Nephron progenitor cell (in vitro differentiated cells): ENCODE results near the gene PRICKLE1.

Experiments
- DNase-seq: peaks from one replicate; pipeline ENCODE4 v3.0.0; 2021
- H3K27ac Mint-ChIP-seq: 2 replicates; pipeline ENCODE4 v1.8.0; 2021; ENCODE audit warnings: mild to moderate bottlenecking, moderate library complexity, mixed read lengths
- H3K27me3 Mint-ChIP-seq: 2 replicates; pipeline ENCODE4 v1.8.0; 2021; ENCODE audit warnings: mild to moderate bottlenecking, low read depth, mixed read lengths; ENCODE audit not compliant: poor library complexity
- H3K36me3 Mint-ChIP-seq: 2 replicates; pipeline ENCODE4 v1.8.0; 2021; ENCODE audit warnings: low read depth, mixed read lengths
- H3K4me1 Mint-ChIP-seq: 2 replicates; pipeline ENCODE4 v1.8.0; 2021; ENCODE audit warnings: mixed read lengths
- H3K4me3 Mint-ChIP-seq: 2 replicates; pipeline ENCODE4 v1.8.0; 2021; ENCODE audit warnings: mild to moderate bottlenecking, moderate library complexity, mixed read lengths
- H3K9me3 Mint-ChIP-seq: 2 replicates; pipeline ENCODE4 v1.8.0; 2021; ENCODE audit warnings: mild to moderate bottlenecking, moderate library complexity, mixed read lengths
- TF ChIP-seq, protein P1 (sequence below): fragments of 200-600 bp; sonication (generic); IDR thresholded peaks from 2 replicates; pipeline ENCODE4 v1.5.0; 2021; ENCODE audit warnings: antibody characterized with exemption

Gene PRICKLE1

DNA sequence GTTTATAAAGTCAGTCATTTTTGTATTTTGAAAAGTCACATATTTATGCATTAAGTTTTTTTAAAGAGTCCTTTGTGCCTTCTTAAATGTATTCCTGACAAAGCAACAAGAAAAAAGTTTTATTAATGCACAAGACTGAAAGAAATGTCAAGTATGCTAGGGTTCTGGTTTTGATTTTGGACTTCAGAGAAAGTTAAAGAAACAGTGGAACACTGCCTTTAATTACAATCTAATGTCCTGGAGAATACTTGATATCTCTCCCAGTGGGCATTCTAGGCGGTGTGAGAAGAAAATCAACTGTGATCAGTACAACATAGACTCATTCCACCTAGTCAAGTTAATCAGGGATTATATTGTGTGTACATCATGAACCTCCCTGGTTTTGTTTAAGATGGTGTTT, 49.9 kb downstream of the PRICKLE1 start:
- H3K27ac Mint-ChIP-seq, result no peak overlapping the region
- H3K4me1 Mint-ChIP-seq, result no peaks in the 10 kb centered on the region
- no peak for DNase-seq
- H3K4me3 Mint-ChIP-seq, result no peak overlapping the region
- no peaks in the 10 kb centered on the region for H3K27me3 Mint-ChIP-seq
- H3K9me3 Mint-ChIP-seq, result no peaks in the 10 kb centered on the region
- TF ChIP-seq, protein P1, sequence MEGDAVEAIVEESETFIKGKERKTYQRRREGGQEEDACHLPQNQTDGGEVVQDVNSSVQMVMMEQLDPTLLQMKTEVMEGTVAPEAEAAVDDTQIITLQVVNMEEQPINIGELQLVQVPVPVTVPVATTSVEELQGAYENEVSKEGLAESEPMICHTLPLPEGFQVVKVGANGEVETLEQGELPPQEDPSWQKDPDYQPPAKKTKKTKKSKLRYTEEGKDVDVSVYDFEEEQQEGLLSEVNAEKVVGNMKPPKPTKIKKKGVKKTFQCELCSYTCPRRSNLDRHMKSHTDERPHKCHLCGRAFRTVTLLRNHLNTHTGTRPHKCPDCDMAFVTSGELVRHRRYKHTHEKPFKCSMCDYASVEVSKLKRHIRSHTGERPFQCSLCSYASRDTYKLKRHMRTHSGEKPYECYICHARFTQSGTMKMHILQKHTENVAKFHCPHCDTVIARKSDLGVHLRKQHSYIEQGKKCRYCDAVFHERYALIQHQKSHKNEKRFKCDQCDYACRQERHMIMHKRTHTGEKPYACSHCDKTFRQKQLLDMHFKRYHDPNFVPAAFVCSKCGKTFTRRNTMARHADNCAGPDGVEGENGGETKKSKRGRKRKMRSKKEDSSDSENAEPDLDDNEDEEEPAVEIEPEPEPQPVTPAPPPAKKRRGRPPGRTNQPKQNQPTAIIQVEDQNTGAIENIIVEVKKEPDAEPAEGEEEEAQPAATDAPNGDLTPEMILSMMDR, result no peak
- peaks cover 16% of the 10 kb centered on the region for H3K36me3 Mint-ChIP-seq

- Mint-ChIP-seq H3K27ac (no peak overlapping the region), H3K4me3 (no peak overlapping the region), H3K9me3 (no peaks in the 10 kb centered on the region), H3K36me3 (peaks cover 14% of the 10 kb centered on the region), H3K4me1 (no peaks in the 10 kb centered on the region), H3K27me3 (no peaks in the 10 kb centered on the region)
- DNase-seq, result no peak
- TF ChIP-seq, protein P1, result no peak
These were observed 51.3 kb downstream of the PRICKLE1 start for GRCh38 chr12:42538203-42538602.

DNA sequence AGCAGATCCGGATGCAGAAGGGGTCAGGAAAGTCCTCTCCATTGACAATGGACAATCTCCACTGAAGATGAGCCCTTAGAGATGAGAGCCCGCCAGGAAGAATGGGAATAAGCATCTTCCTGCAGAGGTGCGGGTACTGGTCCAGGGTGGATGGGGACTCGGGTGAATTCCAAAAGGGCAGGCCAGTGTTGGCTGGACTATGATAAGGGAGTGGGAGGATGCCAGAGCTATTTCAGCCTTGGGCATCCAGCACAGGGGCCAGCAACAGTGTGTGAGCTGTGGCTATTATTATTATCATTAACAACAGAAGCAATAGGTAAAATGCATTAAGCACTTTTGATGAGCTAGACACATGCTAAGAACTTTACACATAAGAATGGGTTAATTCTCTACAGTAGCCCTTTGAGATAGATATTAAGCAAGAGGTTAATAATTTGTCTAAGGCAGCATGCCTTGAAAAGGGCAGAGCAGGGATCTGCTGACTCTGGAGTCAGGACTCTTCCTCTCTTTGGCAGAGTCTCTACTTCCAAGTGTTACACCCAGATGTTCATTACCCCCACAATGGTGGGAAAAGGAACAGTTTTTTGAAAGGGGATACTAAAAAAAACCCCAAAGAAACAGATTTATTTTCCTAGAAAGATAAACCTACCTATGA, 55.2 kb downstream of the PRICKLE1 start:
- H3K27me3 Mint-ChIP-seq, result no peaks in the 10 kb centered on the region
- peaks cover 16% of the 10 kb centered on the region for H3K36me3 Mint-ChIP-seq
- TF ChIP-seq, protein P1, result no peak
- H3K4me1 Mint-ChIP-seq, result no peaks in the 10 kb centered on the region
- no peaks in the 10 kb centered on the region for H3K9me3 Mint-ChIP-seq
- H3K4me3 Mint-ChIP-seq, result no peak overlapping the region
- DNase-seq, result no peak
- peak overlapping the region; percentile 1 for H3K27ac Mint-ChIP-seq

GRCh38 chr12:42530284-42530683, 59.3 kb downstream of the PRICKLE1 start:
- no peak for DNase-seq
- Mint-ChIP-seq H3K27me3 (no peaks in the 10 kb centered on the region), H3K27ac (peak overlapping the region; percentile 56), H3K9me3 (no peaks in the 10 kb centered on the region), H3K36me3 (peaks cover 24% of the 10 kb centered on the region), H3K4me1 (peaks cover 4% of the 10 kb centered on the region), H3K4me3 (no peak overlapping the region)
- TF ChIP-seq, protein P1, result no peak

DNA sequence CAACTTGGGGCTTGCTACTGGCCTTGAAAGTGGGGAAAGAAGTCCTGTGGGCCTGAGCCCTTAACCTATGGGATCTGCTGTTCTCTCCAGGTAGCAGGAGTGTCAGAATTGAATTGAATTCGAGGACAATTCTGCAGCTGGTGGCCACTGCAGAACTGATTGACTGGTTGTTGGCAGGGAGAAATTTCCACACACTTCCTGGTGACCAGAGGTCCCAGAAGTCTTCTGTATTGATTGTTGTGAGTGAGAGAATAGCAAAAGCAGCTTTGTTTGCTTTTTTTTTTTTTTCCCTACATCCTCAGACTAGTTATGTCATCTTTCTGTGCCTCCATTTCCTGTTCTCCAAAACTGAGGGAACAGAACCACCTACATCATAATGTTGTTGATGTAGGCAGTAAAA, 64.1 kb downstream of the PRICKLE1 start:
- peaks cover 16% of the 10 kb centered on the region for H3K36me3 Mint-ChIP-seq
- H3K9me3 Mint-ChIP-seq, result no peaks in the 10 kb centered on the region
- no peaks in the 10 kb centered on the region for H3K27me3 Mint-ChIP-seq
- TF ChIP-seq, protein P1, result no peak
- peaks cover 4% of the 10 kb centered on the region for H3K4me1 Mint-ChIP-seq
- H3K4me3 Mint-ChIP-seq, result no peak overlapping the region
- DNase-seq, result no peak
- H3K27ac Mint-ChIP-seq, result no peak overlapping the region

- TF ChIP-seq, protein P1, result no peak
- peaks cover 4% of the 10 kb centered on the region for H3K4me1 Mint-ChIP-seq
- peaks cover 17% of the 10 kb centered on the region for H3K36me3 Mint-ChIP-seq
- no peaks in the 10 kb centered on the region for H3K9me3 Mint-ChIP-seq
- H3K4me3 Mint-ChIP-seq, result no peak overlapping the region
- H3K27me3 Mint-ChIP-seq, result no peaks in the 10 kb centered on the region
- H3K27ac Mint-ChIP-seq, result no peak overlapping the region
- DNase-seq, result no peak
These were observed 64.8 kb downstream of the PRICKLE1 start for GRCh38 chr12:42524716-42525115.
